ENCODE measurements around the gene ARL5A. TPM values are rescaled to one million over a fixed set of nuclear protein-coding genes. Genes with fewer than 3 reads are reported as not detected.

The ARL5A gene
- total and polyA plus RNA-seq, 8 donors = 4.6 to 27.5 (median 16.5) TPM

DNA sequence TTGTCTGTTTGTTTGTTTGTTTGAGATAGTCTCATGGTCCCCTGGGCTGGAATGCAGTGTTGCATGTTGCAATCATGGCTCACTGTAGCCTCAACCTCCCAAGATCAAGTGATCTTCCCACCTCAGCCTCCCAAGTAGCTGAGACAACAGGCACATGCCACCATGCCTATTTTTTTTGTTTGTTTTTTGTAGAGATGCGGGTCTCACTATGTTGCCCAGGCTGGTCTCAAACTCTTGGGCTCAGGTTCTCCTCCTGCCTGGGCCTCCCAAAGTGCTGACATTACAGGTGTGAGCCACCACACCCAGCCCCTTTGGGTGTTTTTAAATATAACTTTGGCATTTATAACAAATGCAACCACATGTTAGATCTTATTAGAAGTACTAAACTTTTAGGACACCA lies 37.5 kb downstream of the ARL5A start:
- TF ChIP-seq, protein P1, sequence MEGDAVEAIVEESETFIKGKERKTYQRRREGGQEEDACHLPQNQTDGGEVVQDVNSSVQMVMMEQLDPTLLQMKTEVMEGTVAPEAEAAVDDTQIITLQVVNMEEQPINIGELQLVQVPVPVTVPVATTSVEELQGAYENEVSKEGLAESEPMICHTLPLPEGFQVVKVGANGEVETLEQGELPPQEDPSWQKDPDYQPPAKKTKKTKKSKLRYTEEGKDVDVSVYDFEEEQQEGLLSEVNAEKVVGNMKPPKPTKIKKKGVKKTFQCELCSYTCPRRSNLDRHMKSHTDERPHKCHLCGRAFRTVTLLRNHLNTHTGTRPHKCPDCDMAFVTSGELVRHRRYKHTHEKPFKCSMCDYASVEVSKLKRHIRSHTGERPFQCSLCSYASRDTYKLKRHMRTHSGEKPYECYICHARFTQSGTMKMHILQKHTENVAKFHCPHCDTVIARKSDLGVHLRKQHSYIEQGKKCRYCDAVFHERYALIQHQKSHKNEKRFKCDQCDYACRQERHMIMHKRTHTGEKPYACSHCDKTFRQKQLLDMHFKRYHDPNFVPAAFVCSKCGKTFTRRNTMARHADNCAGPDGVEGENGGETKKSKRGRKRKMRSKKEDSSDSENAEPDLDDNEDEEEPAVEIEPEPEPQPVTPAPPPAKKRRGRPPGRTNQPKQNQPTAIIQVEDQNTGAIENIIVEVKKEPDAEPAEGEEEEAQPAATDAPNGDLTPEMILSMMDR (IDR thresholded peaks at IDR 0.05) = no peak
- no peak for FAIRE-seq
- no peak for DNase-seq
- WGBS, 2 donors = 98 to 100% methylated on average over 1 of the region's 1 CpG
- H3K4me1 ChIP-seq = no peaks in the 10 kb centered on the region
- H3K4me3 ChIP-seq = no peak overlapping the region
- ATAC-seq = no peak
- intact Hi-C loops (cut with DNase I) = no loop called here
- H3K27ac ChIP-seq = no peak overlapping the region
- H3K36me3 ChIP-seq = peaks cover 0 to 4% (median 0%) of the 10 kb centered on the region in 3 donors
- no peaks in the 10 kb centered on the region for H3K9me3 ChIP-seq
- no peaks in the 10 kb centered on the region for H3K27me3 ChIP-seq

DNA sequence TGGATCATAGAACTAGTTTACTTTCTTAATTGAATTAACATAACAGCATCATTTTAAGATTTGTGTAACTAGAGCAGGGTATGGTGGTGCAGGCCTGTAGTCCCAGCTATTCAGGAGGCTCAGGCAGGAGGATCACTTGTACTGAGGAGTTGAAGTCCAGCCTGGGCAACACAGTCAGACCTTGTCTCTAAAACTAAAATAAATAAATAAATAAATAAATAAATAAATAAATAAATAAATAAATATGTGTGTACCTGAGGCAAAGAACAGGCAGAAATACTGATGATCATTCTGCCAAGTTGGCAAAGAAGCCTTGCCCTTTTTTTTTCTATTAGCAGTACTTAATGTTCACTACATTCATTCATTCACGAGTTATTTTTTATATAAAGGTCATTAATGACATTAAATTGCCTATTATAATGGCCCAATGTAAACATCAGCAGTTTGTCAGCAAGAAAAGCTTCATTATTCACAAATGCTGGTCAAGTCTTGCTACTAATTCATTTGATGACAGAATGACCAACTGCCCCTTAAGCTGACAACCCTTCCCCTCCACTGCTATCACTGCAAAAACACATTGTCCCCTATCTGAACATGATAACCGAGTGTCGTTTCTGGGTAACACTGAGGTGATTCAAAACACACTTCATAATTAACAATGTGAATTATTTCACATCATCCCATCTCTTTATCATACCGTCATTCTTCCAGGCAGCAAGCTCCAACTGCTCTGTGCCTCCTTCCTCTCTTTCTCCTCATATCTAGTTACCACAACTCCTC lies 39.0 kb downstream of the ARL5A start:
- DNase-seq (no peak), ATAC-seq (no peak), FAIRE-seq (no peak)
- Histone ChIP-seq H3K27me3 (no peaks in the 10 kb centered on the region), H3K27ac (no peak overlapping the region), H3K4me3 (no peak overlapping the region), H3K4me1 (no peaks in the 10 kb centered on the region), H3K36me3 (peaks cover 0 to 4% (median 0%) of the 10 kb centered on the region in 3 donors), H3K9me3 (no peaks in the 10 kb centered on the region)
- intact Hi-C loops (cut with DNase I) = no loop called here
- 90 to 92% methylated on average over 4 of the region's 4 CpGs for WGBS, 2 donors
- TF ChIP-seq, protein P1 (IDR thresholded peaks at IDR 0.05) = no peak

DNA sequence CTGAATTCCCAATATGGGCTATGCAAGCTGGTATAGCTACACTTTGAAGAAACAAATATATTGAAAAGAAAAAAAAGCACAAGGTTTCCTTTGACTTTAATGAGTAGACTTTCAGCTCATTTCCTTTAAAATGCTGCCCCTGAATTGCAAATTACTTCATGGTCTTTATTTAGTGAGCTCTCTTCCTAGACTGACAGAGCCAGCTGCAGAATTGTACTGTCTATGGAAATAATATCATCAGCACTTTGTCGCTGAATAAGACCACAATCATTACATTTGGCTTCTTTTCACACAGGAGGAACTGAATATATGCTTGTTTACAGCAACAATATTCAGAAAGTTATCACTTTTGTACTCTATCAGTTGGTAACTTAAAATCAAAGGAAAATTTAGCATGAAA lies 41.7 kb downstream of the ARL5A start:
- DNase-seq = no peak
- Histone ChIP-seq H3K36me3 (peaks cover 0 to 4% (median 0%) of the 10 kb centered on the region in 3 donors), H3K4me1 (no peaks in the 10 kb centered on the region), H3K4me3 (no peak overlapping the region), H3K9me3 (no peaks in the 10 kb centered on the region), H3K27me3 (no peaks in the 10 kb centered on the region), H3K27ac (no peak overlapping the region)
- TF ChIP-seq, protein P1 (IDR thresholded peaks at IDR 0.05) = no peak
- 93% methylated on average over 1 of the region's 1 CpG for WGBS, 2 donors
- no peak for ATAC-seq
- intact Hi-C loops (cut with DNase I) = no loop called here
- FAIRE-seq = no peak

DNA sequence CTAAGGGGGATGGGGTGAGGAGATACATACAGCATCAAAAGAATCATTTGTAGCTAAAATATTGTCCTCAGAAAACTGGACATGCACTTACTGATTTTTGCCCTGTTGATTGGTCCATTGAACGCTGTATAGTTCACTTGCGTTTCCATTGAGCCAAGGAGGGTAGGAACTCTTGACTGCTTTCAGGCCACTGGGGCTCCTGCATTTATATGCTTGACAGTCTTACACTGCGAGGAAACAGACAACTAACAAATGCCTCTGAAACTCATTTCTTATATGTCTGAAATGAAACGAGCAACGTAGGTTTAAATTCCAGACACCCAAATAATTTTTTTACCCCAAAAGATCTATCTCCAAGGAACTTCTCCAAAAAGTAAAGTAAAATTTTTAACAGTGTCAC lies 42.1 kb downstream of the ARL5A start:
- DNase-seq (no peak), ATAC-seq (no peak), FAIRE-seq (no peak)
- Histone ChIP-seq H3K27me3 (no peaks in the 10 kb centered on the region), H3K4me3 (no peak overlapping the region), H3K9me3 (no peaks in the 10 kb centered on the region), H3K36me3 (peaks cover 0 to 4% (median 0%) of the 10 kb centered on the region in 3 donors), H3K4me1 (no peaks in the 10 kb centered on the region), H3K27ac (no peak overlapping the region)
- intact Hi-C loops (cut with DNase I) = no loop called here
- 96% methylated on average over 5 of the region's 5 CpGs for WGBS, 2 donors
- TF ChIP-seq, protein P1 (IDR thresholded peaks at IDR 0.05) = no peak

DNA sequence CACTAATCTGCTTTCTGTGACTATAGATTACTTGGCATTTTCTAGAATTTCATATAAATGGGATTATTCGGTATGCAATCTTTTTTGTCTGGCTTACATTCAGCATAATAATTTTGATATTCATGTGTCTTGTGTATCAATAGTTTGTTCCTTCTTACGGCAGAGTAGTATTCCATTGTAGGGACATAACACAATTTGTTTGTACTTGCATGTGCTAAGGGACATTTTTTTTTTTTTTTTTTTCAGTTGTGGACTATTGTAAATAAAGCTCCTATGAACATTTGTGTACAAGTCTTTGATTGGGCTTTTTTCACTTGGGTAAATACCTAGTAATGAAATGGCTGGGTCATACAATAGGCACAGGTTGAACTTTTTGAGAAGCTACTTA lies 45.1 kb downstream of the ARL5A start:
- ATAC-seq (no peak), FAIRE-seq (no peak), DNase-seq (no peak)
- Histone ChIP-seq H3K36me3 (peaks cover 0 to 4% (median 0%) of the 10 kb centered on the region in 3 donors), H3K4me3 (no peak overlapping the region), H3K4me1 (no peaks in the 10 kb centered on the region), H3K27ac (no peak overlapping the region), H3K27me3 (no peaks in the 10 kb centered on the region), H3K9me3 (no peaks in the 10 kb centered on the region)
- TF ChIP-seq, protein P1 (IDR thresholded peaks at IDR 0.05) = no peak
- intact Hi-C loops (cut with DNase I) = no loop called here
- 96 to 97% methylated on average over 2 of the region's 2 CpGs for WGBS, 2 donors

All from pancreas (tissue), 10 donors.